ENCODE data around the gene CUX1. TPM values are rescaled to one million over a fixed set of nuclear protein-coding genes. Genes with fewer than 3 reads are reported as not detected.

CUX1 gene
- total and polyA plus RNA-seq, 2 of the 13 experiments (the other 11 are each of a cell fraction or from before 2014, with no cell fraction given), result 13.7 to 14.9 TPM

- Histone ChIP-seq H3K27me3 (ENCODE audit: control insufficient read depth in 1 of 2, insufficient read depth in 2 of 2, low read length in 2 of 2) (no peaks in the 10 kb centered on the region), H2AFZ (ENCODE audit: low read length) (no peak overlapping the region), H3K4me3 (replicated peaks in 1 of 3; ENCODE audit: insufficient read depth in 1 of 3, low read depth in 2 of 3, low read length in 3 of 3) (no peak overlapping the region), H3K9me3 (ENCODE audit: low read length) (no peaks in the 10 kb centered on the region), H3K27ac (ENCODE audit: extremely low read length, insufficient read depth, low read length) (no peak overlapping the region), H3K4me2 (ENCODE audit: low read depth, low read length) (no peak overlapping the region), H3K9ac (ENCODE audit: insufficient read depth, low read depth, low read length) (no peak overlapping the region), H3K79me2 (ENCODE audit: insufficient read depth, low read length) (peaks cover 2% of the 10 kb centered on the region), H3K4me1 (ENCODE audit: insufficient read depth, low read length) (no peaks in the 10 kb centered on the region), H4K20me1 (ENCODE audit: insufficient read depth, low read length) (no peaks in the 10 kb centered on the region; the same call in 1 of the 2 replicates), H3K36me3 (replicated peaks in 1 of 2; ENCODE audit: control insufficient read depth in 1 of 2, insufficient read depth in 2 of 2, low read length in 2 of 2) (peaks cover 3 to 4% of the 10 kb centered on the region in 2 experiments; a peak in 1 of 5 replicates)
- CTCF ChIA-PET (ENCODE audit: low intra/inter-chr PET ratio, low total read pairs), result no interaction called here
- WGBS (ENCODE audit: low lambda C conversion rate), result 97% methylated on average over 12 of the region's 12 CpGs
- intact Hi-C loops (cut with micrococcal nuclease; ENCODE audit: unreplicated experiment), result no loop called here
- BruUV-seq (replicated peaks), result no TSS peak
- POLR2A ChIA-PET, result interaction anchor here (0.6 kb wide), 1 partner anchor 9 kb away, joined by 3 read pairs; no protein-coding TSS in a partner anchor
- in situ Hi-C loops (cut with HindIII; ENCODE audit: extremely low pct_ligation_motif_present, low pct_unique_long_range_greater_than_20kb), result no loop called here
- no peak for DNase-seq (ENCODE audit: low spot score)
- FAIRE-seq, result no peak
- TF ChIP-seq THRA (CRISPR knock-in tag; IDR thresholded peaks at IDR 0.05; ENCODE audit: borderline replicate concordance) (no peak), ZNF841 (CRISPR knock-in tag; IDR thresholded peaks at IDR 0.05; ENCODE audit: borderline replicate concordance) (no peak), KDM3A (CRISPR knock-in tag; IDR thresholded peaks at IDR 0.05; ENCODE audit: low read depth) (no peak), IRF9 (CRISPR knock-in tag; IDR thresholded peaks at IDR 0.05; ENCODE audit: borderline replicate concordance) (no peak), TFAP4 (IDR thresholded peaks at IDR 0.05; ENCODE audit: borderline replicate concordance, low read depth) (no peak), ZIK1 (CRISPR knock-in tag; IDR thresholded peaks at IDR 0.05; ENCODE audit: borderline replicate concordance, low read depth) (no peak), ZNF619 (CRISPR knock-in tag; IDR thresholded peaks at IDR 0.05) (no peak), ZNF33A (CRISPR knock-in tag; IDR thresholded peaks at IDR 0.05; ENCODE audit: borderline replicate concordance) (no peak), MLX (CRISPR knock-in tag; IDR thresholded peaks at IDR 0.05) (no peak), CERS6 (CRISPR knock-in tag; IDR thresholded peaks at IDR 0.05) (no peak), TCF12 (IDR thresholded peaks at IDR 0.05) (no peak), TCF12 (CRISPR knock-in tag; IDR thresholded peaks at IDR 0.05) (no peak), ZNF34 (CRISPR knock-in tag; IDR thresholded peaks at IDR 0.05; ENCODE audit: borderline replicate concordance) (no peak), MXD3 (CRISPR knock-in tag; IDR thresholded peaks at IDR 0.05) (no peak)
- no peak for ATAC-seq
These were observed 138.7 kb downstream of the CUX1 start for GRCh38 chr7:101956130-101956529.
